Stimulated activated CD4-positive, alpha-beta T cell treated with anti-CD3 and anti-CD28 coated beads, Interleukin-12 subunit alpha, Interleukin-12 subunit beta, amount 100 ng/mL, for 48 hours (primary cell): ENCODE measurements around the gene GADL1.

Source experiments
- DNase-seq, 3 donors: peaks; one replicate each; pipeline ENCODE4 v3.0.0-alpha.2; 2020; ENCODE audit warnings: low read depth in 2 of 3, low spot score in 1 of 3

GADL1 gene

GRCh38 chr3:30894521-30895251 lies at the start of gene GADL1:
Gene GADL1, minus strand, starts transcription at chr3:30894661. Its CDS starts 47 bp downstream, at chr3:30894614.
- DNase-seq = peak in 1 of 3 donors; percentile 3

- no peak for DNase-seq
Measured at GRCh38 chr3:30944124-30944523, 49.7 kb upstream of the GADL1 start.

GRCh38 chr3:30943206-30943605 lies 48.7 kb upstream of the GADL1 start:
- DNase-seq = no peak

GRCh38 chr3:30941342-30941741 lies 46.9 kb upstream of the GADL1 start:
- no peak for DNase-seq

- DNase-seq = no peak
Measured at GRCh38 chr3:30940740-30941139, 46.3 kb upstream of the GADL1 start.

GRCh38 chr3:30934208-30934550 lies 39.7 kb upstream of the GADL1 start:
- DNase-seq = no peak

- DNase-seq = no peak
Measured at GRCh38 chr3:30933478-30934207, 39.2 kb upstream of the GADL1 start.

GRCh38 chr3:30932513-30933098 lies 38.1 kb upstream of the GADL1 start:
- DNase-seq = no peak

- DNase-seq = no peak
Measured at GRCh38 chr3:30924763-30925162, 30.3 kb upstream of the GADL1 start.

- no peak for DNase-seq
Measured at GRCh38 chr3:30919564-30919963, 25.1 kb upstream of the GADL1 start.

- DNase-seq = no peak
Measured at GRCh38 chr3:30918761-30919160, 24.3 kb upstream of the GADL1 start.

GRCh38 chr3:30915782-30916181 lies 21.3 kb upstream of the GADL1 start:
- no peak for DNase-seq

GRCh38 chr3:30914696-30915095 lies 20.2 kb upstream of the GADL1 start:
- DNase-seq = no peak

GRCh38 chr3:30913176-30913575 lies 18.7 kb upstream of the GADL1 start:
- DNase-seq = no peak

- no peak for DNase-seq
Measured at GRCh38 chr3:30912301-30912700, 17.8 kb upstream of the GADL1 start.

- no peak for DNase-seq
Measured at GRCh38 chr3:30908456-30909037, 14.1 kb upstream of the GADL1 start.

- DNase-seq = no peak
Measured at GRCh38 chr3:30904996-30905395, 10.5 kb upstream of the GADL1 start.

- DNase-seq = no peak
Measured at GRCh38 chr3:30895329-30895728, 868 bp upstream of the GADL1 start.

GRCh38 chr3:30893678-30894325 lies 659 bp downstream of the GADL1 start:
- no peak for DNase-seq

GRCh38 chr3:30890907-30891306 lies 3.6 kb downstream of the GADL1 start:
- no peak for DNase-seq

- DNase-seq = no peak
Measured at GRCh38 chr3:30886888-30887287, 7.6 kb downstream of the GADL1 start.

- no peak for DNase-seq
Measured at GRCh38 chr3:30878862-30879261, 15.6 kb downstream of the GADL1 start.
